H1 (cell line): ENCODE measurements around the gene SBNO1. TPM values are rescaled to one million over a fixed set of nuclear protein-coding genes. Genes with fewer than 3 reads are reported as not detected.

ENCODE experiments used
- CTCF ChIA-PET: fragments of 300-600 bp; sonication (Branson Sonifier 250); formaldehyde crosslinking; loops from one replicate; lab custom pipeline; 2021; ENCODE audit not compliant: partially characterized antibody; lab: Charles Lee
- POLR2A ChIA-PET: fragments of 300-600 bp; sonication (Branson Sonifier 250); formaldehyde crosslinking; loops from one replicate; lab custom pipeline; 2021; ENCODE audit warnings: inconsistent platforms; ENCODE audit not compliant: partially characterized antibody; lab: Charles Lee
- DNase-seq, 2 experiments: peaks; one replicate each; pipeline versions ENCODE4 v3.0.0 to v3.0.0-alpha.2; 2010 to 2022; ENCODE audit warnings: low spot score in 2 of 2, low read depth in 1 of 2, mixed read lengths in 1 of 2
- FAIRE-seq: peaks from 2 replicates; lab custom pipeline; 2011; peaks lifted over from hg19 to GRCh38; lab: Jason Lieb, UNC
- H2AFZ ChIP-seq: 2 replicates; pipeline ENCODE4 v1.8.1; 2012; ENCODE audit warnings: low read length, inconsistent platforms
- H2AK5ac ChIP-seq: 2 replicates; pipeline ENCODE4 v1.6.1; 2013; ENCODE audit warnings: low read depth, low read length
- H2BK120ac ChIP-seq: replicated peaks from 2 replicates; pipeline ENCODE3; 2013; ENCODE audit warnings: low read depth, low read length, inconsistent platforms
- H2BK12ac ChIP-seq: 2 replicates; pipeline ENCODE4 v1.6.1; 2013; ENCODE audit warnings: low read depth, low read length
- H2BK15ac ChIP-seq: 2 replicates; pipeline ENCODE4 v1.6.1; 2013; ENCODE audit warnings: low read length
- H2BK20ac ChIP-seq: 2 replicates; pipeline ENCODE4 v1.6.1; 2013; ENCODE audit warnings: low read length
- H2BK5ac ChIP-seq: 2 replicates; pipeline ENCODE4 v1.6.1; 2013; ENCODE audit warnings: low read depth, low read length
- H3K14ac ChIP-seq: 2 replicates; pipeline ENCODE4 v1.6.1; 2013; ENCODE audit warnings: inconsistent platforms; ENCODE audit not compliant: insufficient read length
- H3K18ac ChIP-seq: 2 replicates; pipeline ENCODE4 v1.6.1; 2013; ENCODE audit warnings: low read length; ENCODE audit errors: extremely low read depth
- H3K23ac ChIP-seq: 2 replicates; pipeline ENCODE4 v1.6.1; 2013; ENCODE audit warnings: inconsistent platforms; ENCODE audit not compliant: insufficient read length
- H3K23me2 ChIP-seq: 2 replicates; pipeline ENCODE4 v1.6.1; 2013; ENCODE audit warnings: low read depth, low read length
- H3K27ac ChIP-seq: 2 replicates; pipeline ENCODE4 v1.6.1; 2011; ENCODE audit warnings: low read depth, low read length, inconsistent platforms
- H3K27me3 ChIP-seq, 4 experiments: replicated peaks in 1 of 4; 1 replicate in 1 of 4; 2 replicates in 3 of 4; pipeline versions ENCODE4 v1.6.1 to v1.8.1; 2011 to 2013; ENCODE audit warnings: low read length in 3 of 4, mild to moderate bottlenecking in 3 of 4, inconsistent platforms in 2 of 4, mixed read lengths in 2 of 4, moderate library complexity in 1 of 4; ENCODE audit not compliant: control insufficient read depth in 3 of 4, insufficient read depth in 3 of 4; ENCODE audit errors: extremely low read depth in 1 of 4
- H3K36me3 ChIP-seq, 4 experiments: 2 replicates each; pipeline versions ENCODE4 v1.6.1 to v1.8.1; 2011 to 2013; ENCODE audit warnings: mild to moderate bottlenecking in 4 of 4, low read length in 3 of 4, moderate library complexity in 2 of 4, control low read depth in 1 of 4, inconsistent platforms in 1 of 4; ENCODE audit not compliant: insufficient read depth in 4 of 4, control insufficient read depth in 2 of 4
- H3K4ac ChIP-seq: replicated peaks from 2 replicates; pipeline ENCODE3; 2013; ENCODE audit warnings: low read length, low read depth, mixed read lengths, inconsistent platforms; ENCODE audit not compliant: insufficient read length
- H3K4me1 ChIP-seq, 4 experiments: replicated peaks in 1 of 4; 1 replicate in 1 of 4; 2 replicates in 3 of 4; pipeline versions ENCODE4 v1.6.1 to v1.8.1; 2011 to 2013; ENCODE audit warnings: low read length in 3 of 4, inconsistent platforms in 2 of 4, mixed read lengths in 1 of 4; ENCODE audit not compliant: insufficient read depth in 4 of 4, control insufficient read depth in 3 of 4
- H3K4me2 ChIP-seq, 2 experiments: 2 replicates each; pipeline versions ENCODE4 v1.6.1 to v1.8.1; 2011 to 2013; ENCODE audit warnings: low read depth in 2 of 2, low read length in 2 of 2, control low read depth in 1 of 2, inconsistent platforms in 1 of 2, mild to moderate bottlenecking in 1 of 2; ENCODE audit not compliant: insufficient read depth in 1 of 2
- H3K4me3 ChIP-seq, 4 experiments: fragments of 200-600, 300-600 bp in 1 of 4; sonication (generic), shearing (Covaris generic), sonication (Bioruptor Twin) in 1 of 4; 2 replicates each; pipeline versions ENCODE4 v1.5.1 to v1.8.1; 2011 to 2016; ENCODE audit warnings: low read length in 4 of 4, low read depth in 3 of 4, control low read depth in 2 of 4, inconsistent platforms in 2 of 4, mild to moderate bottlenecking in 2 of 4, mixed read lengths in 1 of 4, moderate library complexity in 1 of 4; ENCODE audit not compliant: insufficient read depth in 2 of 4; ENCODE audit errors: extremely low read depth in 1 of 4
- H3K56ac ChIP-seq: replicated peaks from 2 replicates; pipeline ENCODE3; 2013; ENCODE audit warnings: low read depth, mild to moderate bottlenecking, mixed read lengths, low read length, inconsistent platforms; ENCODE audit not compliant: insufficient read length
- H3K79me1 ChIP-seq: 2 replicates; pipeline ENCODE4 v1.6.1; 2013; ENCODE audit warnings: low read depth, low read length, control low read depth
- H3K79me2 ChIP-seq, 2 experiments: 2 replicates each; pipeline versions ENCODE4 v1.6.1 to v1.8.1; 2012 to 2013; ENCODE audit warnings: low read length in 2 of 2, mild to moderate bottlenecking in 2 of 2, inconsistent platforms in 1 of 2; ENCODE audit not compliant: insufficient read depth in 2 of 2, control insufficient read depth in 1 of 2
- H3K9ac ChIP-seq, 4 experiments: replicated peaks in 1 of 4; 1 replicate in 1 of 4; 2 replicates in 3 of 4; pipeline versions ENCODE4 v1.6.1 to v1.8.1; 2011 to 2013; ENCODE audit warnings: low read depth in 3 of 4, low read length in 3 of 4, control low read depth in 2 of 4, mild to moderate bottlenecking in 2 of 4, moderate library complexity in 2 of 4, inconsistent platforms in 1 of 4; ENCODE audit errors: extremely low read depth in 1 of 4
- H3K9me3 ChIP-seq, 2 experiments: 2 replicates each; pipeline versions ENCODE4 v1.6.1 to v1.8.1; 2012 to 2013; ENCODE audit warnings: mild to moderate bottlenecking in 2 of 2, moderate library complexity in 2 of 2, control low read depth in 1 of 2, inconsistent platforms in 1 of 2, low read depth in 1 of 2, low read length in 1 of 2, mixed read lengths in 1 of 2; ENCODE audit not compliant: insufficient read depth in 2 of 2
- H4K20me1 ChIP-seq, 2 experiments: replicated peaks in 1 of 2; 2 replicates each; pipeline versions ENCODE3 to v1.8.1; 2011 to 2013; ENCODE audit warnings: inconsistent platforms in 2 of 2, low read length in 2 of 2, mild to moderate bottlenecking in 1 of 2; ENCODE audit not compliant: insufficient read depth in 2 of 2, control insufficient read depth in 1 of 2
- H4K5ac ChIP-seq: 2 replicates; pipeline ENCODE4 v1.6.1; 2013; ENCODE audit warnings: low read length, low read depth, mixed read lengths, inconsistent platforms; ENCODE audit not compliant: insufficient read length
- H4K8ac ChIP-seq: 2 replicates; pipeline ENCODE4 v1.8.0; 2013; ENCODE audit warnings: mild to moderate bottlenecking, moderate library complexity, low read length, inconsistent platforms; ENCODE audit not compliant: insufficient read depth; ENCODE audit errors: extremely low read depth
- H4K91ac ChIP-seq: replicated peaks from 2 replicates; pipeline ENCODE3; 2013; ENCODE audit warnings: low read length, mixed read lengths, inconsistent platforms; ENCODE audit not compliant: insufficient read length
- CTBP2 ChIP-seq: IDR thresholded peaks from 2 replicates; pipeline ENCODE4 v1.7.0; 2011; ENCODE audit warnings: borderline replicate concordance, mild to moderate bottlenecking, moderate library complexity, mixed read lengths, low read length; ENCODE audit not compliant: insufficient read depth, insufficient read length
- CTCF ChIP-seq, 3 experiments: IDR thresholded peaks; 1 replicate in 2 of 3; 2 replicates in 1 of 3; pipeline versions ENCODE4 v1.5.1 to v1.6.1; 2011; ENCODE audit warnings: low read length in 3 of 3, mild to moderate bottlenecking in 3 of 3, inconsistent platforms in 2 of 3, low read depth in 1 of 3, moderate library complexity in 1 of 3; ENCODE audit not compliant: insufficient read depth in 1 of 3; ENCODE audit errors: control extremely low read depth in 1 of 3
- EGR1 ChIP-seq: IDR thresholded peaks from 2 replicates; pipeline ENCODE4 v1.6.1; 2011; ENCODE audit warnings: low read depth, low read length, borderline replicate concordance
- NANOG ChIP-seq: IDR thresholded peaks from 2 replicates; pipeline ENCODE4 v1.6.1; 2011; ENCODE audit warnings: low read length, low read depth, mild to moderate bottlenecking, inconsistent platforms; ENCODE audit not compliant: insufficient read depth, poor library complexity, severe bottlenecking
- RAD21 ChIP-seq, 2 experiments: IDR thresholded peaks in 1 of 2; conservative IDR thresholded peaks in 1 of 2; 2 replicates each; pipeline ENCODE4 v1.6.1; 2011; ENCODE audit warnings: low read depth in 2 of 2, low read length in 2 of 2, improper control_type of control experiment in 1 of 2, inconsistent platforms in 1 of 2, mild to moderate bottlenecking in 1 of 2, moderate library complexity in 1 of 2
- SIRT6 ChIP-seq: IDR thresholded peaks from one replicate; pipeline ENCODE4 v1.7.1; 2012; ENCODE audit warnings: low read length, inconsistent platforms
- TAF1 ChIP-seq: IDR thresholded peaks from 2 replicates; pipeline ENCODE4 v1.6.1; 2011; ENCODE audit warnings: mild to moderate bottlenecking, low read depth, low read length
- TEAD4 ChIP-seq: IDR thresholded peaks from 2 replicates; pipeline ENCODE4 v1.6.1; 2012; ENCODE audit warnings: low read depth, low read length, inconsistent platforms, mixed read lengths
- USF2 ChIP-seq: IDR thresholded peaks from 2 replicates; pipeline ENCODE4 v1.6.1; 2011; ENCODE audit warnings: low read length, improper control_type of control experiment
- WGBS, 2 experiments: shearing (Covaris generic) in 1 of 2; methylation state at CpG; one replicate each; pipeline versions ENCODE4 v1.1.6 to v1.1.7; 2013 to 2015; ENCODE audit warnings: low lambda C conversion rate in 2 of 2, mixed read lengths in 2 of 2, inconsistent platforms in 1 of 2, low coverage in 1 of 2, missing lambda C conversion rate in 1 of 2; ENCODE audit not compliant: insufficient replicate concordance in 2 of 2, insufficient coverage in 1 of 2, insufficient read length in 1 of 2; ENCODE audit errors: extremely low coverage in 1 of 2, missing lambda C conversion rate in 1 of 2; 5-methylcytosine and 5-hydroxymethylcytosine counted together
- polyA plus RNA-seq, 7 experiments: library from polyadenylated mRNA; depleted of rRNA in 3 of 7; stranded (reverse) in 5 of 7; unstranded in 2 of 7; fragments of >200 nt in 5 of 7; fragments of 200-250 nt in 2 of 7; gene quantifications; 1 replicate in 5 of 7; 2 replicates in 1 of 7; 4 replicates in 1 of 7; pipeline versions ENCODE4 v1.2.1 to v1.2.3, GENCODE V29; 2011 to 2013; ENCODE audit warnings: missing spikeins in 2 of 7, mixed read lengths in 2 of 7
- total RNA-seq: library from RNA; stranded (reverse); fragmentation: NEBNext Ultra II Directional; extraction: Animal tissue kit (Norgen Biotek cat#: 25700); gene quantifications from 2 replicates; pipeline ENCODE4 v1.2.1, GENCODE V29; 2021

SBNO1 gene
- total and polyA plus RNA-seq, 2 of the 8 experiments (the other 6 are each of a cell fraction or from before 2014, with no cell fraction given): 6.7 to 57.7 TPM

GRCh38 chr12:123264642-123265041 lies 100.0 kb downstream of the SBNO1 start:
- Histone ChIP-seq H3K18ac (no peak overlapping the region), H3K27ac (no peak overlapping the region), H2AK5ac (no peak overlapping the region; the same call in 1 of the 2 replicates), H3K23me2 (no peaks in the 10 kb centered on the region), H4K5ac (no peak overlapping the region), H3K4ac (no peak overlapping the region), H4K8ac (no peak overlapping the region), H4K91ac (no peak overlapping the region), H2BK15ac (no peak overlapping the region), H3K4me2 (no peak overlapping the region), H4K20me1 (peaks cover 11 to 13% of the 10 kb centered on the region in 2 experiments), H2BK120ac (no peak overlapping the region), H3K9ac (no peak overlapping the region), H3K4me1 (peaks cover 0 to 19% (median 12%) of the 10 kb centered on the region in 4 experiments; a peak in 6 of 7 replicates), H3K56ac (no peak overlapping the region), H2BK5ac (no peak overlapping the region), H3K79me1 (peaks cover 9% of the 10 kb centered on the region), H3K27me3 (no peaks in the 10 kb centered on the region), H2AFZ (no peak overlapping the region), H3K4me3 (no peak overlapping the region), H2BK20ac (no peak overlapping the region), H3K23ac (no peak overlapping the region), H3K36me3 (peaks cover 13 to 57% (median 38%) of the 10 kb centered on the region in 4 experiments; a peak in 7 of 8 replicates), H3K14ac (no peak overlapping the region), H3K79me2 (peaks cover 0 to 46% of the 10 kb centered on the region in 2 experiments; a peak in 2 of 4 replicates), H2BK12ac (no peak overlapping the region), H3K9me3 (no peaks in the 10 kb centered on the region)
- FAIRE-seq (no peak), DNase-seq (peak in 1 of 2 experiments; percentile 60)
- ChIA-PET POLR2A (interaction anchor here (0.6 to 1.6 kb wide), 8 partner anchors 9 to 502 kb away, joined by 3 to 7 read pairs (median 4); partner anchors contain the start of genes KMT5A, MPHOSPH9 and MTRFR), CTCF (interaction anchor here (0.9 to 1.5 kb wide), 8 partner anchors 11 to 33 kb away, joined by 3 to 6 read pairs (median 4); partner anchors contain the start of genes MPHOSPH9 and MTRFR)
- 84% methylated on average over 7 of the region's 7 CpGs; no CpG with 5 or more reads in 1 of the 2 experiments for WGBS, 2 experiments
- TF ChIP-seq CTCF (IDR thresholded peaks at IDR 0.05; ENCODE audit: control extremely low read depth in 1 of 3, insufficient read depth in 1 of 3, low read depth in 1 of 3, low read length in 3 of 3): peak in 2 of 3 experiments; percentile 54 to 74; a peak in 3 of 4 replicates
- TF ChIP-seq USF2: no peak
- no peak for TF ChIP-seq EGR1
- TF ChIP-seq SIRT6: no peak
- TF ChIP-seq TEAD4: no peak
- TF ChIP-seq NANOG: no peak
- TF ChIP-seq TAF1: no peak
- peak; percentile 48 to 66 for TF ChIP-seq RAD21 (IDR thresholded peaks at IDR 0.05 in 1 of 2, conservative IDR thresholded peaks at IDR 0.05 in 1 of 2; ENCODE audit: low read depth in 2 of 2, low read length in 2 of 2)
- TF ChIP-seq CTBP2: no peak
